Kidney (tissue), 14 donors: ENCODE results near the gene SPEG. TPM values are rescaled to one million over a fixed set of nuclear protein-coding genes. Genes with fewer than 3 reads are reported as not detected.
A peak's percentile ranks its signal among the peaks of the same experiment; 100 is the strongest.
"Not testable (repeated sequence)": the region's sequence is repeated elsewhere in the genome, so short reads cannot be mapped to it uniquely, and the experiment has no call there.

Source experiments
- DNase-seq, 5 donors: peaks; one replicate each; pipeline ENCODE4 v3.0.0-alpha.2; 2013 to 2020
- FAIRE-seq: peaks from 2 replicates; lab custom pipeline; 2012; peaks lifted over from hg19 to GRCh38; lab: Jason Lieb, UNC
- H3K27ac ChIP-seq, 2 donors: one replicate each; pipeline ENCODE4 v1.7.0; 2013; ENCODE audit warnings: low read depth in 2 of 2, low read length in 2 of 2, inconsistent platforms in 1 of 2
- H3K27me3 ChIP-seq: one replicate; pipeline ENCODE4 v1.7.1; 2013; ENCODE audit warnings: low read length, inconsistent platforms; ENCODE audit not compliant: control insufficient read depth, insufficient read depth
- H3K36me3 ChIP-seq, 3 donors: one replicate each; pipeline versions ENCODE4 v1.7.0 to v1.7.1; 2013; ENCODE audit warnings: low read length in 3 of 3, control low read depth in 1 of 3, inconsistent platforms in 1 of 3; ENCODE audit not compliant: insufficient read depth in 3 of 3, control insufficient read depth in 2 of 3
- H3K4me1 ChIP-seq, 3 donors: one replicate each; pipeline versions ENCODE4 v1.7.0 to v1.7.1; 2013; ENCODE audit warnings: low read length in 3 of 3, inconsistent platforms in 1 of 3, low read depth in 1 of 3; ENCODE audit not compliant: control insufficient read depth in 2 of 3, insufficient read depth in 2 of 3
- H3K4me3 ChIP-seq, 3 donors: one replicate each; pipeline versions ENCODE4 v1.7.0 to v1.8.1; 2013; ENCODE audit warnings: low read length in 3 of 3, control low read depth in 1 of 3, inconsistent platforms in 1 of 3
- H3K9ac ChIP-seq, 3 donors: one replicate each; pipeline versions ENCODE4 v1.7.0 to v1.7.1; 2013; ENCODE audit warnings: low read length in 3 of 3, control low read depth in 1 of 3, inconsistent platforms in 1 of 3
- H3K9me3 ChIP-seq, 3 donors: one replicate each; pipeline versions ENCODE4 v1.7.0 to v1.7.1; 2013; ENCODE audit warnings: low read length in 3 of 3, control low read depth in 1 of 3, inconsistent platforms in 1 of 3; ENCODE audit not compliant: control insufficient read depth in 2 of 3, insufficient read depth in 1 of 3
- CTCF ChIP-seq: IDR thresholded peaks from 3 replicates; pipeline ENCODE4 v1.5.1; 2012; ENCODE audit warnings: mild to moderate bottlenecking, moderate library complexity, borderline replicate concordance; ENCODE audit not compliant: insufficient read depth; ENCODE audit errors: extremely low read depth
- intact Hi-C: fragments of 100-400 bp; cut with DNase I; formaldehyde crosslinking; loops from one replicate; pipeline ENCODE4 v1.11.1; 2022
- polyA plus RNA-seq: library from polyadenylated mRNA; stranded (reverse); fragments of 350-450 nt; fragmentation: Illumina TruSeq; extraction: RNeasy Lipid Tissue Mini Kit (QIAGEN cat#74804); gene quantifications from one replicate; pipeline ENCODE4 v1.2.3, GENCODE V29; 2014; ENCODE audit warnings: low read depth, low replicate concordance; ENCODE audit not compliant: insufficient read depth
- total RNA-seq: library from RNA; stranded (reverse); fragmentation: NEBNext Ultra II Directional; extraction: Animal tissue kit (Norgen Biotek cat#: 25700); gene quantifications from one replicate; pipeline ENCODE4 v1.2.1, GENCODE V29; 2021
- donor health status: control.
- donor health status: control.
- donor health status: control.
- donor health status: control.
- donor health status: control.
- donor health status: DM: yes; HTN: yes; CAD: no.
- donor health status: Normal renal cell carcinoma (clear cell type).

The SPEG gene
- total and polyA plus RNA-seq, 2 donors from 2014 or later: 13.1 to 26.6 TPM

DNA sequence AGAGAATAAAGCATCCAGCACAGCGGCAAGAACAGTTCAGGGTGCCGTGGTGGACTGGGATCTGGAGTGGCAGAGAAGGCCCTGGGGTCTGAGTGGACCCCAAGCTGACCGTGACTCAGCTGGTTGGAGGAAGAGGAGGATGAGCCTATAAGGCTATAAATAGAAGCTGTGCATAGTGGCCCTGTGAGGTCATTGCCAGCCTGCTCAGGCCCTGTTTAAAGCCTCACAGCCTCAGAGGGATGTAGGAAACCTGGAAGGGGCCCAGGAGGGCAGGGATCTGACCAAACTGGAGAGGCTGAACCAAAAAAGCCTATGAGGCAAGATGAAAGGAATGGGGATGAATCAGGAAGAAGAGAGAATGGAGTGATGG, 27.8 kb upstream of the SPEG start:
- Histone ChIP-seq H3K4me1 (no peaks in the 10 kb centered on the region), H3K36me3 (no peaks in the 10 kb centered on the region), H3K9me3 (no peaks in the 10 kb centered on the region), H3K27me3 (no peaks in the 10 kb centered on the region), H3K27ac (no peak overlapping the region), H3K4me3 (no peak overlapping the region), H3K9ac (no peak overlapping the region)
- no peak for FAIRE-seq
- peak in 1 of 5 donors; percentile 28 for DNase-seq
- intact Hi-C loops: loop anchor here (10.0 kb wide), 1 partner anchor 128 kb away; no protein-coding TSS in a partner anchor
- no peak for TF ChIP-seq CTCF

- not testable (repeated sequence) for H3K36me3 ChIP-seq, H3K27ac ChIP-seq
These were observed 27.3 kb upstream of the SPEG start for GRCh38 chr2:219407343-219407742.

DNA sequence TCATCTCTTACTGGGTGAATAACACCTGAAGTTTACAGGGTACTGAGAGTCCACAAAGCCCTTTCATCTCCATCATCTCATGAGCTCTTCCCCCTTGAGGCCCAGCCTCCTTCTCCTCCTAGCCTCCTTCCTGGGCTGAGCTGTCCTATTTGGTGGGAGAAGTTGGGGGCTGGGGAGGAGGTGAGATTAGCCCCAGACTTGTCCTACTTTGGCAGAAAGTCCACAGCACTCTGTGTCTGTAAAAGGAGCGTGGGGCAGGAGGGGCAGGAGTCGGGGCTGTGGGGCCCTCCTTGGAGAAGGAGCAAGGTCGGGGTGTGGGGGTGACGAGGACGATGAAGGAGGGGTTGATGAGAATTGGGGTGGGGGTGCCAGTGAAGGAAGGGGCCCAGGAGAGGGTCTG, 26.4 kb upstream of the SPEG start:
- Histone ChIP-seq H3K9ac (no peak overlapping the region), H3K4me3 (no peak overlapping the region), H3K4me1 (no peaks in the 10 kb centered on the region)

More at GRCh38 chr2:219407343-219407742, 27.3 kb upstream of the SPEG start:
- not testable (repeated sequence) for H3K27me3 ChIP-seq, H3K9me3 ChIP-seq, H3K9ac ChIP-seq, H3K4me1 ChIP-seq, H3K4me3 ChIP-seq, FAIRE-seq, DNase-seq
- intact Hi-C loops: loop anchor here (10.0 kb wide), 1 partner anchor 127 kb away; no protein-coding TSS in a partner anchor

GRCh38 chr2:219408631-219409030, 26.0 kb upstream of the SPEG start:
- Histone ChIP-seq H3K27me3 (no peaks in the 10 kb centered on the region), H3K9ac (no peak overlapping the region), H3K27ac (no peak overlapping the region), H3K36me3 (no peaks in the 10 kb centered on the region), H3K9me3 (peaks cover 0 to 2% (median 0%) of the 10 kb centered on the region in 3 donors), H3K4me1 (no peaks in the 10 kb centered on the region), H3K4me3 (no peak overlapping the region)
- intact Hi-C loops: loop anchor here (10.0 kb wide), 1 partner anchor 126 kb away; no protein-coding TSS in a partner anchor
- DNase-seq (peak in 2 of 5 donors; percentile 54 to 78), FAIRE-seq (no peak)
- no peak for TF ChIP-seq CTCF

More for the DNA sequence above, 26.4 kb upstream of the SPEG start:
- H3K27me3 ChIP-seq: no peaks in the 10 kb centered on the region
- no peaks in the 10 kb centered on the region for H3K36me3 ChIP-seq
- intact Hi-C loops: loop anchor here (10.0 kb wide), 1 partner anchor 127 kb away; no protein-coding TSS in a partner anchor
- peaks cover 0 to 2% (median 0%) of the 10 kb centered on the region in 3 donors for H3K9me3 ChIP-seq
- FAIRE-seq (no peak), DNase-seq (no peak)
- TF ChIP-seq CTCF: no peak
- no peak overlapping the region for H3K27ac ChIP-seq
